HG03139 (cell line): ENCODE measurements around the gene CEP192.

Experiments used
- ATAC-seq: cut with Tn5 transposase; IDR thresholded peaks from one replicate; pipeline ENCODE4 v1.9.1; 2021; ENCODE audit not compliant: unreplicated experiment

Gene CEP192

GRCh38 chr18:13138420-13139139 is 147.4 kb downstream of the CEP192 start:
- no peak for ATAC-seq

- ATAC-seq: no peak
These were observed 148.8 kb downstream of the CEP192 start for GRCh38 chr18:13139885-13140450.

GRCh38 chr18:13141209-13141608 is 150.0 kb downstream of the CEP192 start:
- no peak for ATAC-seq

- ATAC-seq: no peak
These were observed 154.6 kb downstream of the CEP192 start for GRCh38 chr18:13145636-13146190.

GRCh38 chr18:13147130-13147529 is 156.0 kb downstream of the CEP192 start:
- no peak for ATAC-seq

- no peak for ATAC-seq
These were observed 160.5 kb downstream of the CEP192 start for GRCh38 chr18:13151656-13152055.

GRCh38 chr18:13158428-13158827 is 167.3 kb downstream of the CEP192 start:
- no peak for ATAC-seq

GRCh38 chr18:13159579-13159978 is 168.4 kb downstream of the CEP192 start:
- ATAC-seq: no peak

- no peak for ATAC-seq
These were observed 170.2 kb downstream of the CEP192 start for GRCh38 chr18:13161276-13161899.

GRCh38 chr18:13163167-13163927 is 172.2 kb downstream of the CEP192 start:
- ATAC-seq: no peak

GRCh38 chr18:13164406-13164805 is 173.2 kb downstream of the CEP192 start:
- ATAC-seq: no peak

- no peak for ATAC-seq
These were observed 174.7 kb downstream of the CEP192 start for GRCh38 chr18:13165636-13166423.

GRCh38 chr18:13173578-13174145 is 182.5 kb downstream of the CEP192 start:
- no peak for ATAC-seq
